NCI-H82 (cell line): ENCODE results near the gene TSFM.
A peak's percentile ranks its signal among the peaks of the same experiment; 100 is the strongest.

Experiments
- DNase-seq: peaks from one replicate; lab custom pipeline; 2025; lab: John Stamatoyannopoulos, UW

Gene TSFM

DNA sequence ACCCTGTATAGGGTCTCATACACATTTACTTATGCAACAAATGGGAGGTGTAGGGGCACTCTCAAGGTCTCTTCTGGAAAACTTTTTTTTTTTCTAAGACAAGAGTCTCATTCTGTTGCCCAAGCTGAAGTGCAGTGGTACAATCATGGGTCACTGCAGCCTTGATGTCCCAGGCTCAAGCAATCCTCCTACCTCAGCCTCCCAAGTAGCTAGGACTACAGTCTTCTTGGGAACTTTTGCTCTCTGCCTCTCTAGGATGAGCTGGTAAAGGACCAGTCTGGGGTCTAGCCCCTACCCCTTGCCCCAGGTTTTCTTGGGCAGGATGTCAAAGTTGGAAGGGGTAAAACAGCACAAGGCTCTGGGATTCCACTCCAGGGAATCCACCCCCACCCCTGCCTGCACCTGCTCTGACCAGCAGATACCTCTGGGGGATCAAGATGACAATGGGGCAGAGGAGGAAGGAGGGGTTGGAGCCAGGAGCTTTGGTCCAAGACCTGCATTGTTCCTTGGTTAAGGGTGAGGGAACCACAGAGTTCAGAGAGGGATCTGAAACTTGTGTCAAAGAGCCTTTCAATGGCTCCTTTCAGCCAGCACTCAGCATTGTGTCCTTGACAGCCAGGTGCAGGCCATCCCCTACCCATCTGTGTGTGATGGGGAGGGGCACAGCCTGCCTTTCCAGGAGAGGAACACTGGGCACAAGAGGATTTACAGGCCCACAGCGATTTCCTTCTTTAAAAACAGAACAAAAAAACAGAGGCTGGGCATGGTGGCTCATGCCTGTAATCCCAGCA lies 51.7 kb downstream of the TSFM start:
- peak; percentile 57 for DNase-seq

DNA sequence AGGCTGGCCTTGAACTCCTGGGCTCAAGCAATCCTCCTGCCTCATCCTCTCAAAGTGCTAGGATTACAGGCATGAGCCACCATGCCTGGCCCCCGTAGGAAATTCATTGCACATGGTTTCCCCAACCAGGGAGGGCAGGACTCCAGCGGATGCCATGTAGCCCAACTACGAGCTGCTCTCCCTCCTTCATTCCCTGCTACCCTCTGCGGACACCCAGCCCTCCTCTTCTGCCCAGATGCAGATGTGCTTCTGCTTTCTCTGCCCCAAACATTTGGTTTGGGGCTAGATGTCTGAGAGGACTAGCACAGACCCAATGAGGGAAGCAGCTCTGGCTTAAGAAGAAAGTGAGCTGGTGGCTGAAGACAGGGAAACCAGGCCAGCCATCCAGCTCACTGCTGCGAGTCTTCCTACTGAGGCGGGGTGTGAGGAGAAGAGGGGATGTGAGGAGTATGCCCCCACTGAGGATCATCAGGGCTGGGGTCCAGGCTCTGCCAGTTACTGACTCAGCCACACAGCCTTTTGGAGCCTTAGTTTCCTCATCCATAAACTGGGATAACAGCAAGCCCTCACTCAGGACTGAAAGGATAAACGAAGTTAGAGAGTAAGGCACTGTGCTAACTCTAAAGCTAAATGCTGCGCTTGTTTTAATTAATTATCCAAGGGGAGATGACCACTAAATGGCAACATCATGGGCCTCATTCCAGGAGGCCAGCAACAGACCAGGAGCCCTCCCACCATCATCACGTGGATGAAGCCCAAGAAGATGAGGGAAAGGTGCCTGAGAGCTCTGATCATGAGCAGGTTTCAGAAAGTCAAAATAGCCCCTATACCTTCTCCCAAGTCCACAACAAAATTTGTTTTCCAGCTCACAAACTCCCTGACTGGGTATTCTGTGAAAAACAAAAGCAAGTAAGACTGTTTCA lies 53.0 kb downstream of the TSFM start:
- no peak for DNase-seq

DNA sequence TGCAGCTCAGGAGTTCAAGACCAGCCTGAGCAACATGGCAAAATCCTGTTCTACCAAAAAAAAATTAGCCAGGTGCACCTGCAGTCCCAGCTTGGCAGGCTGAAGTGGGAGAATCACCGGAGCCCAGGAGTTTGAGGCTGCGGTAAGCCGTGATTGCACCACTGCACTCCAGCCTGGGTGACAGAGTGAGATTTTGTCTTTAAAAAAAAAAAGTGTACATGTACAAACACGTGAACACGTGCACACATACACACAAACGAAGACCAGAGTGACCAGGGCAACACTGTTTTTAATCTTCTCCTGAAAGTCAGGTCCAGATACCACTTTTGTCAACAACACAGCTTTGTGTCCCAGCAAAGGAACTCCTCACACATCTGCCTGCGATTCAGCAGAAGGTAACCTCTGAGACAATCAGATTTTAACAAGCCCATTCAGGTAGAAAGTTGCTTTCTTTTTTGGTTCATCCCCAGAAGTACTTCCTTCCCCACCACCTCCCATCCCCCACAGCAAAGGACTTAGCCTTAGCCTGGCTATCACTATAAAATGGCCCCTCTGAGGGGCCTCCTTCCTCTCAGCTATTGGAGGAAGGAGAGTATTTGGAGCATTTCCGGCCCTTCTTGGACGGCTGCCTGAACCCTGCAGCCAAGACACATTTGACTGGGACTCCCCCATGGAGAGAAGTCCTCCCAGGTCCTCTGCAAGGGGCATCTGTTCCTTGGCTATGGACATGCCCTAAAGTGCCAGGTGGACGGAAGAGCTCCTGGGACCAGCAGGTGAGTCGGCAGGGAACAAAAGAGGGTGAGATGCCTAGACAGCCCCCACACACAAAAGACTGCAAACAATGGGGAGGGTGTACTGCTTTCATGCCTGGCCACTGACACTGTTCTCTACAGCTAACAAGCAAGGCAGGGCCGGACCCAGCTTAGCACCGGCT lies 54.1 kb downstream of the TSFM start:
- DNase-seq = peak; percentile 51

DNA sequence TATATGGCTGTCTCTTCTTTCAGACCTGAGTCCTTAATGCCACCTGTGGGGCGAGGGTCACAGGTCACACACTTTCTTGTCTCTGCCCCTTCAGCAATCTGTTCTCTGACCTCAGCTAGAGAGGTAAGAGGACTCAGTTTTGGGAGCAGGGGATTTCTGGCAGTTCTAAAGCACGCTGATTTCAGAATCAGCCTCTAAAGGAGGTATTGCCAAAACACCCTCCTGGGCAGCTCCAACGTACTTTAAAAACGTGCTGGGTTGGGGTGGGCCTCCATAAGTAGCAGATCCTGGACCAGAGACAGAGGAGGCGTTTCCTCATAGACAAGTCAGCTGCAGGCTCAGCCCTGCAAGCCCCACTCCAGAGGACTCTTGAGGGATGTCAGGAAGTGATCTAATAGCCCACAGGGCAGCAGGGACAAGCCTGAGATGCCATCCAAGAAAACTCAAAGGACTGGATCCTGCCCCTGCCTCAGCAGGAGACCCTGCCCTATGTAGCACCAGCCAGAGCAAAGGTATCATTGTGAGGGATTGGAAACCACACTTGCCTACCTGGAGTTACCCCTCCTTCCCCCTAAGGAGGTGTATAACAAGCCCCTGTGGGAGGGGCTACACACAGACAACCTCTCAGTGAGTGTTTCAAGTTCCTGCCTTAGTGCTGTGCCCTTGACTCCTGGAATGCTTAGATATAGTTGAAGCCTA lies 55.4 kb downstream of the TSFM start:
- DNase-seq = no peak

DNA sequence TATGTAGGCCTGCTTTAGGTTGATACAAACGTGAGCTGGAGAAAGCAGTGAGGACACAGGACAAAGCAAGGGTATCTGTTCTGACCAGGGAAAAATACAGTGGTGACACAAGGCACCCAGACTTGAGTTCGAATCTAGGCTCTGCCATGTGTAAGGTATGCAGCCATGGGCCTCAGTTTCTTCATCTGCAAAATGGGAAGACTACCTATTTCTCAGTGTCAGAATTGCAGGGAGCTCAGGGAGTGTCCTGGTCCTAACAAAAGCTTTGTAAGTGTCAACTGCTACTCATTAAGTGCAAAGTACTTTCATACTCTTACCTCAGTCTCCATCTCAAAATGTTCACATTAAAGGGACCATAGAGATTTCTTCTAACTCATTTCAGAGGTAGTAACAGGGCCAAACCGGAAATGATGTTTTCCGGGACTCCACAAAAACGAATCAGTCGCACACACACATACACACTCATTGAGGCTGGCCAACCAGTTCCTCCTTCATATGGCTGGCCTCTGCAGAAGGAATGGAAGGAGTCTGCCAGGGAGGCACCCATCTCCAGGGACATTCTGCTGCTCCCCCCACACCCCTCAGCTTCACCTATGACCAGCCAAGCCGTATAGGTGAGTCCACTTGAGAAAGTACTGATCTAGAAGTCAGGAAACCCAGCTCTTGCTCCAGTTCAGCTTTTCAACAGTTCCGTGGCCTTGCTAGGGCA lies 56.2 kb downstream of the TSFM start:
- DNase-seq = no peak

DNA sequence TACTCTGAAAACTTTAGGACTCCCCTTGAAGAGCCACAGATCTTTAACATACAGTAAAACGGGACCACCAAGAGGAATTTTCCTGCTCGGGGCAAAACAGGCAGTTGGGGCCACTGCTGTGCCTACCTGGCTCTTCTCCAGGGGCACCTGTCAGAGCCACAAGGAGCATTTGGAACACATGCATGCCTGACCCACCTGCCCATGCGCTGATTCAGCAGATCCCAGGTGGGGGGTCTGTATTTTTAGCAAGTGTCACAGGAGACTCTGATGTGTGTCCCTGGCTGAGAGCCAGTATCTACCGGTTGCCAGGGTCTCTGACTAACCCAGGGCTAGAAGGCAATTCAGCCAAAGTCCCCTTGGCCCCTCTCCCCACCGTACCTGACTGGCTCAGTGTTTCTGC lies 57.4 kb downstream of the TSFM start:
- no peak for DNase-seq

DNA sequence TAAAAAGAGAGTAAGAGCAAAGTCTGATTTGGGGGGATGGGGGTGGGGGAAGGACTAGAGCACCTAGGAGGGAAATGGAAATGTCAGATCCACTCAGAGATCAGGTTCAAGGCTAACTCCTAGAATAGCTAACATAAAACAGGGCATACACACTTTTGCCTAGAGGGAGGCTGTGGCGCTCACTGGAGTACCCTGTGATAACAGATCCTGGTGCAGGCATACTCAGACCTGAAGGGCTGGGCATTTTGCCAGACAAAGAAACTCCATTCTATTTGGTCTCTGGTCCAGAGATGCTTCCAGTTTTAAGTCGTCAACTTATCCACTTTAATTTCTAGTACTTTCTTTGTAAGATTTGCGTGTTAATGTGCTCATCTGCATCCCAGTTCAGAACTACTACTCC lies 58.1 kb downstream of the TSFM start:
- DNase-seq = peak; percentile 22

DNA sequence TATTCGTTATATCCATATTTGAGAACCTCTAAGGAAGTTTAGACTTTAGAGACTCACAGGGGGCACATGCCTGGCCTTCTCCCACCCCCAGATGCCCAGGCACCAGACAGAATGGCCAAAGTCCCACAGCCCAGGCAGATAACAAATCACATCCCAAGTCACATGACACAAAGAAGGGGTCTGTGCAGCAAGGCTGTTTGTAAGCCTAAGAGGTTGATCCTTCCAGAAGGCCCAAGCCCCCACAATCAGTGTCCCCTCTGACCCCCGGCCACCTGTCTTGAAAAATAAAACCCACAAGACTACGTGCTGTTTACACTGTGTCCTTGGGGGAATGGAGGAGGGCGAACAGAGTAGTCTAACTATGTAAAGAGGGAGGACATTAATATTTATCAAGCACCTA lies 58.9 kb downstream of the TSFM start:
- DNase-seq = peak; percentile 77

DNA sequence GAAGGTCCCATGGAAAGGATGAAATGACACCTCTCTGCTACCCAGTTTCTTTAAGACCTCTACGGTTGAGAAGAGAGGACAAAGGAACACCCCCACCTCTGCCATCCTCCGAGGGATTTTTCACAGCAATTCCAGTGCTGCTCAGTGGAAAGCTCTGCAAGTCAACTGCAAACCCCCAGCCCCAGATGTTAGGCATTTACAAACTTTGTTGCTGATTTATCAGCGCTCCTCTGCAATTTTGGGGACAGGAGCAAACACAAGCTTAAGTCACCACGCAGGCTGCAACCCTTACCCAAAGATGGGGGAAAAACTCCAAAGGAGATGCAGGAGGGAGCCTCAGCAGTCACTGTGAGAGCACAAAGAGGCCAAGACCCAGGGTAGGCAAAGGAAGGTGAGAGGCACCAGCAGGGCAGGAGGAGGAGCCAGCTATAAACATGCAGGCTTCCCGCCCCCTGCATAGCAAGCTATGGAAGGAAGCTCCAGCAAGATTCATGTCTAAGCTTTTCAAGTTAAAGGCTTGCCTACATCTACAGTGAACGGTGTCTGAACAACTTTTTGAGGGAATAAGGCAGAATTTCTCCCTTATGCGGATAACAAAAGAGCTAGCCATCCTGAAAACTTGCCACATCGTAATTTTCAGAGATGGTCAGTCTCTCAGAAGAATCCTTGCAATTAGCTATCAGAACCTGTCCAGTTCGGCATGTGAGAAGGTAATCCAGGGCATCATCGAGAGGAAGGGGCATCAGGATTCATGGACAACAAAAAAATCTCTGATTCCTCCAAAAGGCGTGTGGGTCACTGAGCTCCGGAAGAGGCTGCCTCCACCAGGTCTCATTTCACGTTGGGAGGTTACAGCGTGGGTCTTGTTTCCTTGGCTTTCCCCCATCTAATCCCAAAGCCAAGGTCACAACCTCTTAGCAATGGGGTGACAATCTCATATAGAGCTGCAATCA lies 60.0 kb downstream of the TSFM start:
- peak; percentile 82 for DNase-seq

DNA sequence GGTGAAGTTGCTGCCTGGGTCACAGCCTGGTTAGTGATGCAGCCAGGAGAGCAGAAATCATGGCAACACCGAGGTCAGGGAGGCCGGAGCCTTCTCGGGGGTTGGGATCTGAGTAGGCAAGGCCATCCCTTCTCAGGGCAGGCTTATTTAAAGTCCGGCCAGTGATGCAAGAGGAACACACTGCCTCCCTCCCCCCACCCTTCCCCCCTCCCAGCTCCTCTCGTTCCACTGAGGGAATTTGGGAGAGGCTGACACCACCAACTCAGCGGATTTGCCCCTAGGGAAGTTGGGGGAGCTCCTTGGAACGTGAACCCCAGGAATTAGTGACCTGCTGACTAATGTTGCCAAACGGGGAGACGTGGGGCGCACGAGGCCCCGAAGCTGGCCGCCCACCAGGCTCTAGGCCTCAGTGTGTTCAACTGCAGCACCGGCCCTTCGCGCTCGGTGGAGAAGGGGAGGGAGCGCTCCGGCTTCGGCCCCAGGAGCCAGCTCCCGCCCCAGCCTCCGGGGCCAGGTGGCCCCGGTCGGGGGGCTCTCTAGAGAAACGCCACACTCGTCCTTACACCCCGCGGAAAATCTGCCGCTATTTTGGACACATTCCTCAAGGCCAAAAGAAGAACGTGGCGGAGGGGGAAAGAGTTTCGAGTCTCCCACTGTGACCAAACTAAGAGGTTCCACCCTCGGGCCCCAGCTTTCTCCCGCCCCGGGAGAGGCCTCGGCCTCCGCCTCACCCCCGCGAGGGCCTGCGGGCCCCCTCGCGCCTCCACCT lies 62.3 kb downstream of the TSFM start:
- DNase-seq = peak; percentile 56

DNA sequence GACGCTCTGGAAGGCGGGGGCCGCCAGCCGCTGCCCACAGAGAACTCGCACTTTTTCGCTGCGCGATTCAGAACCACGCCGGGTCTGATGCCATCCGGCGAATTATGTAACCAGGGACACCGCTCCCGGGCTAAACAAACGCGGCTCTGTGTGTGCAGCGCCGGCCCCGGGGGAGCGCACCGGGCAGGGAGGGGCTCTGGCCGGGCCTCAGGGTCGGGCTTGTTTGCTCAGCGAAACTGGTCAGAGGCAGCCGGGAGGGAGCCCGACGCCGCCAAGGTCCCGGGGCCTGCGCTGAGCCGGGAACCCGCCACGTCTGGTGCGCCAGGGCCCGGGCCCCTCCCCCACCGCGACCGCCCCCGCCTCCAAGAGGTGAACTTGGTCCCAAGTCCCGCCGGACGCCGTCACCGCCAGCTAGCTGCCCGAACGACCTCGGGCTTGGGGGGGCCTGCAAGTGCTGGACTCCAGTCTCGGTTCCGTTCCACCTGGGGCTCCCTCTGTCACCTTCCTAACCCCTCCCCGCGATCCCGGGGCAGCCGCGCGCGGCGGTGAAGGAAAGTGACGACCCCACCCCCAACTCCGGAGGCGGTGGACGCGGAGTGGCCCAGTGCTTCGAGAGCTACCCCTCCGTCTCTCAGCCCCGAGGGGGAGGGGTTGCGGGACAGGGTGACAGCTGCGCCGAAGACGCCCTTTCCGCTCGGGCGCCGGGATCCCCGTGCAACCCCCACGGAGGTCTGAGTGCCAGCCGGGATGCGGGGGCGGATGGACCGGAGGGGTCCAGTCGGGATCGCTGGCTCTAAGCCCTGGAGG lies 63.1 kb downstream of the TSFM start:
- DNase-seq = peak; percentile 89

DNA sequence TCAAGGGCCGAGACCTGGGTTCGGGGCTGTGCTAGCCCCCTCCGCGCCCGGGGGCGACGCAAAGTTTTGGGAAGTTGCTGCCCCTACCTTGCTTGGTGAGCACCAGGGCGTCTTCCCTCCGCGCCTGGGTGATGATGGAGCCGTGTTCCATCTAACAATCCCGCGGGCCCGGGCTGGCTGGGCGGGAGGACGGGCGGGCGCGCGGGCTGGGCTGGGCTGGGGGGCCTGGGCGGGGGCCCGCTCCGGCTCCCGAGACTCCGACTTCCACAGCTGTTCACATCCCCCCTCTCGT lies 63.6 kb downstream of the TSFM start:
- DNase-seq = no peak

DNA sequence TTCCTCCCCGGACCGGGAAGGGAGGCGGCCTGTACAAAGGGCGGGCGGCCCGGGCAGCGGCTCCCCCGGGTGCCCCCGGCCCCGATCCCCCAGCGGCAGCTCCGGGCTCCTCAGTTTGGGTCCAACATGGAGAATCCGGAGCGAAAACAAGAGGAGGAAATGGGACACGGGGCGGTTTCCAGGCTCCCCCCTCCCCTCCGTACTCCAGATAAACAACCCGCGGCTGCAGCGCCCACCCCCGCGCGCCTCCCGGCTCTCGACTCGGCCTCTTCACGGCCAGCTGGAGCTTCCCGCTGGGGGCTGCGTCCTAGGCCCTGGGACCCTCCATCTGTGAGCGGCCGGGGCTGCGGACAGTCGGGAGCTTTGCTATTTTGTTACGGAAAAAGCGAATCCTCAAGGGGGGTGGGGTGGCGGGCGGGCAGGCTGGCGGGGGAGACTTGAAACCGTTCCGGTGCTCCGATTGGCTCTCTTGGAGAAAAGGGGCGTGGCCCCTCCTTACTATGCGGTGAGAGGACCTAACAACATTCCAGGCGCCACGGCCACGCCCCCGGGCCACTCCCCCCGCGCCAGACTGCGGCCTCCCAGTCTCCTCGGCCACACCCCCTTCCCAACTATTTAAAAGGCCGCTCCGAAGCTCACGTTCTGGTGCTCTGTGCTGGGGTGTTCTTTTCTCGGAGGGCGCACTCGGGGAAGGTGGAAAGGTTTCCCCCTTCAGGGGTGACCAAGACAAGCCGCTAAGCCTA lies 64.2 kb downstream of the TSFM start, which contains the start of gene CTDSP2:
CTDSP2 (minus strand) TSS at position 153 of the 743 bp plus-strand sequence. CDS start 294 bp downstream, outside the sequence.
- peak; percentile 100 for DNase-seq
